ENCODE results near the gene DDX28. TPM values are rescaled to one million over a fixed set of nuclear protein-coding genes. Genes with fewer than 3 reads are reported as not detected.

DDX28 gene
- polyA plus RNA-seq, 3 donors = 14.7 to 42.9 (median 27.7) TPM

DNA sequence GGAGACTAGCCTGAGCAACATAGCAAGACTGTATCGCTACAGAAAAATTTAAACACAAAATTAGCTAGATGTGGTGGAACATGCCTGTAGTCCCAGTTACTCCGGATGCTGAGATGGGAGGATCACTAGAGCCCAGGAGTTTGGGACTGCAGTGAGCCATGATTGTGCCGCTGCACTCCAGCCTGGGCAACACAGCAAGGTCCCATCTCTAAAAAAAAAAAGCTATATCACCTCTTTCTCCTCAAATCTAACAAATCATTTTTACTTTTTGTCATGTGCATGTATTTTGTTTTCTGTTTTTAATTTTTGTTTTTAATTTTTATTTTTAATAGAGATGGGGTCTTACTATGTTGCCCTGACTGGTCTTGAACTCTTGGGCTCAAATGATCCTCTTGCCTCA, 6.0 kb upstream of the DDX28 start:
- intact Hi-C loops (cut with micrococcal nuclease) = no loop called here
- Histone ChIP-seq H3K4me1 (ENCODE audit: control insufficient read depth in 1 of 2, insufficient read depth in 2 of 2, low read length in 2 of 2) (peaks cover 4 to 6% of the 10 kb centered on the region in 2 donors), H3K79me2 (ENCODE audit: insufficient read depth, low read length) (peaks cover 15% of the 10 kb centered on the region), H4K20me1 (ENCODE audit: insufficient read depth, low read length) (no peaks in the 10 kb centered on the region), H3K27me3 (ENCODE audit: control insufficient read depth in 2 of 2, insufficient read depth in 2 of 2, low read length in 2 of 2) (no peaks in the 10 kb centered on the region), H3K9ac (ENCODE audit: insufficient read depth, low read length, poor library complexity, severe bottlenecking) (no peak overlapping the region), H3K36me3 (replicated peaks in 1 of 2; ENCODE audit: control insufficient read depth in 1 of 2, insufficient read depth in 2 of 2, low read length in 2 of 2) (peaks cover 12 to 64% of the 10 kb centered on the region in 2 donors), H3K4me2 (replicated peaks; ENCODE audit: extremely low read depth, low read length, poor library complexity, severe bottlenecking) (no peak overlapping the region), H2AFZ (ENCODE audit: insufficient read depth, low read depth, low read length, poor library complexity, severe bottlenecking) (no peak overlapping the region), H3K9me3 (replicated peaks in 1 of 2; ENCODE audit: control insufficient read depth in 1 of 2, insufficient read depth in 1 of 2, low read length in 2 of 2) (no peaks in the 10 kb centered on the region), H3K4me3 (replicated peaks in 1 of 3; ENCODE audit: low read depth in 2 of 3, low read length in 3 of 3) (no peak overlapping the region), H3K27ac (ENCODE audit: low read depth in 1 of 2, low read length in 2 of 2) (no peak overlapping the region)
- Mint-ChIP-seq H3K4me3 (no peak overlapping the region), H3K36me3 (peaks cover 46 to 71% of the 10 kb centered on the region in 2 donors), H3K27me3 (ENCODE audit: low read depth in 3 of 3) (peaks cover 0 to 2% (median 0%) of the 10 kb centered on the region in 3 donors), H3K27ac (peak overlapping the region in 1 of 7 donors; percentile 21), H3K4me1 (peaks cover 8% of the 10 kb centered on the region), H3K9me3 (no peaks in the 10 kb centered on the region)
- no CpG with 5 or more reads among the region's 3 CpGs for WGBS (ENCODE audit: insufficient coverage)
- TF ChIP-seq CTCF (IDR thresholded peaks at IDR 0.05) = no peak
- DNase-seq = no peak

DNA sequence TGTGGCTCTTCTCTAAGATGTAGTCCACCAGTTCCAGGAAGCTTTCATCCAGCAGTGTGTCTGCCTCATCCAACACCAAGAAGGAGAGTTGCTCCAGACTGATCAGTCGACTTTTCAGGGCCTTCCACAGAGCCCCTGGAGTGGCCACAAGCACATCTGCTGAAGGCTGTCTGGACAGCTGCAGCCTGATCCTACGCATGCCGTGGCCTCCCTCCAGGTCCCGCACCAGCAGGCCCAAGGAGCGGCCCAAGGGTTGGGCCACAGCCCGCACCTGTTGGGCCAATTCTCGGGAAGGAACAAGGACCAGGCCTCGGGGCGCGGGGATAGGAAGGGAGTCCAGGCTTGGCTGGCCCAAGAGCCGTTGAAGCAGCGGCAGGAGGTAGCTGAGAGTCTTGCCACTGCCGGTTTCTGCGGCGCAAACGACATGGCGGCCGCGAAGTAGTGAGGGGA, 729 bp downstream of the DDX28 start:
- Mint-ChIP-seq H3K27ac (peak overlapping the region; percentile 92 to 99 (median 96)), H3K4me1 (peaks cover 25% of the 10 kb centered on the region), H3K9me3 (no peaks in the 10 kb centered on the region), H3K27me3 (ENCODE audit: low read depth in 3 of 3) (peaks cover 0 to 2% (median 0%) of the 10 kb centered on the region in 3 donors), H3K4me3 (peak overlapping the region; percentile 94 to 100), H3K36me3 (peaks cover 23 to 34% of the 10 kb centered on the region in 2 donors)
- Histone ChIP-seq H3K4me3 (replicated peaks in 1 of 3; ENCODE audit: low read depth in 2 of 3, low read length in 3 of 3) (peak overlapping the region; percentile 83 to 96 (median 83)), H3K4me2 (replicated peaks; ENCODE audit: extremely low read depth, low read length, poor library complexity, severe bottlenecking) (peak overlapping the region; percentile 98), H3K36me3 (replicated peaks in 1 of 2; ENCODE audit: control insufficient read depth in 1 of 2, insufficient read depth in 2 of 2, low read length in 2 of 2) (peaks cover 10 to 31% of the 10 kb centered on the region in 2 donors), H3K9ac (ENCODE audit: insufficient read depth, low read length, poor library complexity, severe bottlenecking) (peak overlapping the region; percentile 97), H3K27me3 (ENCODE audit: control insufficient read depth in 2 of 2, insufficient read depth in 2 of 2, low read length in 2 of 2) (no peaks in the 10 kb centered on the region), H2AFZ (ENCODE audit: insufficient read depth, low read depth, low read length, poor library complexity, severe bottlenecking) (peak overlapping the region; percentile 85), H3K9me3 (replicated peaks in 1 of 2; ENCODE audit: control insufficient read depth in 1 of 2, insufficient read depth in 1 of 2, low read length in 2 of 2) (no peaks in the 10 kb centered on the region), H3K79me2 (ENCODE audit: insufficient read depth, low read length) (peaks cover 45% of the 10 kb centered on the region), H3K4me1 (ENCODE audit: control insufficient read depth in 1 of 2, insufficient read depth in 2 of 2, low read length in 2 of 2) (peaks cover 25 to 30% of the 10 kb centered on the region in 2 donors), H4K20me1 (ENCODE audit: insufficient read depth, low read length) (no peaks in the 10 kb centered on the region), H3K27ac (ENCODE audit: low read depth in 1 of 2, low read length in 2 of 2) (peak overlapping the region; percentile 80 to 95)
- no peak for DNase-seq
- intact Hi-C loops (cut with micrococcal nuclease) = loop anchor here in 1 of 2 donors (2.0 kb wide), 1 partner anchor 16 kb away; no protein-coding TSS in a partner anchor
- WGBS (ENCODE audit: insufficient coverage) = 12% methylated on average over 19 of the region's 19 CpGs
- TF ChIP-seq CTCF (IDR thresholded peaks at IDR 0.05) = no peak

Measured in CD14-positive monocyte (primary cell).